Measurements from ENCODE around the gene ARHGAP15. TPM values are rescaled to one million over a fixed set of nuclear protein-coding genes. Genes with fewer than 3 reads are reported as not detected.
A peak's percentile ranks its signal among the peaks of the same experiment; 100 is the strongest.

The ARHGAP15 gene
- total and polyA plus RNA-seq, 12 donors, result 4.7 to 33.8 (median 10.4) TPM

DNA sequence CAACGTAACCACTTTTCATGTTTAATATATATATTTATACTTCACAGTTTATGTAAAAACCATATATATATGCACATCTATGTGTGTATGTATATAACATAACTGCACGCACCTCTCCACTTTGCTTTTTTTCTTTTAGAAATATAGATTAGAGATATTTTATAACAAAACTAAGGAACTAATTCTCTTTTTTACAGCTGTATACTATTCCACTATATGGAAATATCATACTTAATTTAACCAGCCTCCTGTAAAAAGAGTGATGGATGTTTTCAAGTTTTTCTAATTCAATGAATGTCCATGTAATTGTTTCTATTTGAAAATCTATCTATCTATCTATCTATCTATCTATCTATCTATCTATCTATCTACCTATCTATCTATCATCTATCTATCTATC, 4.6 kb downstream of the ARHGAP15 start:
- 61 to 91% (median 86%) methylated on average over 2 of the region's 2 CpGs for WGBS, 4 donors
- H3K4me1 ChIP-seq (replicated peaks in 1 of 2), result no peaks in the 10 kb centered on the region
- no peak for DNase-seq
- peaks cover 0 to 3% (median 0%) of the 10 kb centered on the region in 3 donors for H3K9me3 ChIP-seq (replicated peaks in 1 of 3)
- intact Hi-C loops (cut with DNase I), result no loop called here
- H3K27ac ChIP-seq, result no peak overlapping the region
- no peak overlapping the region for H3K4me3 ChIP-seq
- no peaks in the 10 kb centered on the region for H3K27me3 ChIP-seq
- no peaks in the 10 kb centered on the region for H3K36me3 ChIP-seq (replicated peaks in 1 of 2)
- TF ChIP-seq, protein P1, sequence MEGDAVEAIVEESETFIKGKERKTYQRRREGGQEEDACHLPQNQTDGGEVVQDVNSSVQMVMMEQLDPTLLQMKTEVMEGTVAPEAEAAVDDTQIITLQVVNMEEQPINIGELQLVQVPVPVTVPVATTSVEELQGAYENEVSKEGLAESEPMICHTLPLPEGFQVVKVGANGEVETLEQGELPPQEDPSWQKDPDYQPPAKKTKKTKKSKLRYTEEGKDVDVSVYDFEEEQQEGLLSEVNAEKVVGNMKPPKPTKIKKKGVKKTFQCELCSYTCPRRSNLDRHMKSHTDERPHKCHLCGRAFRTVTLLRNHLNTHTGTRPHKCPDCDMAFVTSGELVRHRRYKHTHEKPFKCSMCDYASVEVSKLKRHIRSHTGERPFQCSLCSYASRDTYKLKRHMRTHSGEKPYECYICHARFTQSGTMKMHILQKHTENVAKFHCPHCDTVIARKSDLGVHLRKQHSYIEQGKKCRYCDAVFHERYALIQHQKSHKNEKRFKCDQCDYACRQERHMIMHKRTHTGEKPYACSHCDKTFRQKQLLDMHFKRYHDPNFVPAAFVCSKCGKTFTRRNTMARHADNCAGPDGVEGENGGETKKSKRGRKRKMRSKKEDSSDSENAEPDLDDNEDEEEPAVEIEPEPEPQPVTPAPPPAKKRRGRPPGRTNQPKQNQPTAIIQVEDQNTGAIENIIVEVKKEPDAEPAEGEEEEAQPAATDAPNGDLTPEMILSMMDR (IDR thresholded peaks at IDR 0.05), result no peak
- TF ChIP-seq POLR2A (IDR thresholded peaks at IDR 0.05), result no peak

DNA sequence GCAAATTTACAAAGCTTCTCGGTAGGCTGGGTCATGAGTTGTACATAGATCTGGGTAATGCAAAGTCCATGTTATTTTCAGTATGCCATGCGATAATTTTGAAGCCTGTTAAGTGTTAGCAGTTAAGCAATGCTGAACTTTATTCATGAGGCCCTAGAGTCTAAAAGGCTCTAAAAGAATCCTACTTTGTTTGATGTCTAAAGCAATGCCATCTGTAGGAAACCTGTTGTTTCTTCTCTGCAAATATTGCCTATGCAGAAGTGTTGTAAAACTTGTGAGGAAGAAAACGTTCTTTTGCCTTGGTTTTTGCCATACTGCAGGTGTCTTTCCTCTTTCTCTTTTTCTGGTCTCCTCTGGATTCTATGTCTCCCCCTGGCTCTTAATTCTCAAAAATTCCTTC, 9.1 kb downstream of the ARHGAP15 start:
- TF ChIP-seq POLR2A (IDR thresholded peaks at IDR 0.05), result no peak
- TF ChIP-seq, protein P1 (IDR thresholded peaks at IDR 0.05), result no peak
- DNase-seq, result no peak
- Histone ChIP-seq H3K9me3 (replicated peaks in 1 of 3) (peaks cover 0 to 3% (median 0%) of the 10 kb centered on the region in 3 donors), H3K4me1 (replicated peaks in 1 of 2) (no peaks in the 10 kb centered on the region), H3K27me3 (no peaks in the 10 kb centered on the region), H3K27ac (no peak overlapping the region), H3K36me3 (replicated peaks in 1 of 2) (no peaks in the 10 kb centered on the region), H3K4me3 (no peak overlapping the region)
- intact Hi-C loops (cut with DNase I), result no loop called here
- 66 to 82% (median 69%) methylated on average over 3 of the region's 3 CpGs for WGBS, 4 donors

DNA sequence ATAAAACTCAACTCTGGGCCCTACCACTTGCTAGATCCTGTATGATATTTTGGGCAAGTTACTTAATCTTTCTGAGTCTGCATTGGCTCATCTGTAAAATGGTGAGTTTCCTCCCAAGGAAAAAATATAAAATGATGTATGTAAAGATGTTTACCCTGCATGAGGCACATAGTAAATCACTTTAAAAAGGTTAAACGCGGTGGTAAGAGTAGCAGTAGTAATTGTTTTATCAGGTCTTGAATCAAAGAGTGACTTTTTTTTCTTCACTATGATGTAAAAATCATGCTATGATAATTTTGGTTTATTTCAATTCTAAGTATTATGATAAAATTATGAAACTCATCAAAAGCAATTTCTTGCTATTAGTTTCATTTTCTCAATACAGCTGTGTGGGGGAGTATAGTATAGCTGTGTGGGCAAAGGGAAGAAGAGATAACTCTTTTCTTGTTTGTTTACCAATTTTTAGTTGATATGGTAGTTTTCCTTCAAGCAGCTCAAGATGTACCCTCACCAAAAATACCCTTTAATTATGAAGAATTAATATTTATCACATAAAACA, 10.7 kb downstream of the ARHGAP15 start:
- TF ChIP-seq, protein P1 (IDR thresholded peaks at IDR 0.05), result no peak
- TF ChIP-seq POLR2A (IDR thresholded peaks at IDR 0.05), result no peak
- 71 to 82% (median 79%) methylated on average over 2 of the region's 2 CpGs for WGBS, 4 donors
- intact Hi-C loops (cut with DNase I), result no loop called here
- no peaks in the 10 kb centered on the region for H3K27me3 ChIP-seq
- no peaks in the 10 kb centered on the region for H3K36me3 ChIP-seq (replicated peaks in 1 of 2)
- no peak for DNase-seq
- peaks cover 0 to 3% (median 0%) of the 10 kb centered on the region in 3 donors for H3K9me3 ChIP-seq (replicated peaks in 1 of 3)
- H3K4me1 ChIP-seq (replicated peaks in 1 of 2), result no peaks in the 10 kb centered on the region
- H3K4me3 ChIP-seq, result no peak overlapping the region
- no peak overlapping the region for H3K27ac ChIP-seq

DNA sequence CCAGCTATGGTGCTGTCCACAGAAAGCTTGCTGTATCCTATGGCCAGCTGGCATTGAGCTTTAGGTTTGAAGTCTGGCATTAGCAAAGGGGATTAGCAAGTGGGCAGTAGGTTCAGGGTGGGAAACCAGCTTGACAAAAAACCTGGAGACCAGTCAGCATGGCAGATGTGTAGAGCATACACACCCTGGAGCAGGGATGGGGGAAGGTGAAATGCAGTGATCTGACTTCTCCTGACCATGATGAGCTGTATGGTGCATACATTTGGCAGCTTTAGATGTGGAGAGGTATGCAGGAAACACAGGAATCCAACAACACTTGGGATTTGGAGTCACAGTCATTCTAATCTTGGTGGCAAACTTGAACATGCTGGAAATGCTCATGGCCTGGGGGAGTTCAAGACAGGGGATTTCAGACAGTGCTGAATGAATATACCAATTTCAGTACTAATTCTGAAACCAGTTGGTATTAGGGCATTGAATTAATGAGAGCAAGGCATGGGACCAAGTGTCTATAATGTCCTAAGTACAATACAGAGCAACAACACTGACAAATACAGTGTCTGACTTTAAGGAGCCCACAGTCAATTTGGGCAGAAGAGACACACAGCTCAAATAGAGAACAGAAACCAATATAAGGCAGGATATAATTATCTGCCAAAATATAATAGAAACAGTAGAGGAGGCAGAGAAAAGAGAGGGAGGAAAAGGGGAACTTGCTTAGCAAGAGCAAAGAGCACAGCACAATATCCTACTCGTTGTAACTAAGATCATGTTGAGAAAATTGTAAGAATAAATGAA, 11.8 kb downstream of the ARHGAP15 start:
- Histone ChIP-seq H3K27me3 (no peaks in the 10 kb centered on the region), H3K4me1 (replicated peaks in 1 of 2) (no peaks in the 10 kb centered on the region), H3K9me3 (replicated peaks in 1 of 3) (peaks cover 0 to 3% (median 0%) of the 10 kb centered on the region in 3 donors), H3K4me3 (no peak overlapping the region), H3K36me3 (replicated peaks in 1 of 2) (no peaks in the 10 kb centered on the region), H3K27ac (peak overlapping the region in 1 of 5 donors; percentile 13)
- 64 to 73% (median 70%) methylated on average over 1 of the region's 1 CpG for WGBS, 4 donors
- no peak for DNase-seq
- intact Hi-C loops (cut with DNase I), result no loop called here
- TF ChIP-seq POLR2A (IDR thresholded peaks at IDR 0.05), result no peak
- TF ChIP-seq, protein P1 (IDR thresholded peaks at IDR 0.05), result no peak

Measured in adrenal gland (tissue), 12 donors.